ENCODE measurements around the gene DNAJB13. TPM values are rescaled to one million over a fixed set of nuclear protein-coding genes. Genes with fewer than 3 reads are reported as not detected.

The DNAJB13 gene
- polyA plus RNA-seq, 1 of the 3 experiments (the other 2 are of a cell fraction), result 0.51 TPM

- H3K4me2 ChIP-seq, result no peak overlapping the region
- no peak overlapping the region for H3K27ac ChIP-seq (ENCODE audit: low read depth in 2 of 2, low read length in 1 of 2)
- DNase-seq, result no peak
- POLR2A ChIA-PET, result no interaction called here
- no peaks in the 10 kb centered on the region for H4K20me1 ChIP-seq (ENCODE audit: insufficient read depth)
- peaks cover 4 to 35% of the 10 kb centered on the region in 2 experiments for H3K36me3 ChIP-seq (replicated peaks in 1 of 2; ENCODE audit: control insufficient read depth in 1 of 2, insufficient read depth in 2 of 2, low read length in 1 of 2)
- CTCF ChIA-PET, result interaction anchor here (1.0 kb wide), 1 partner anchor 9 kb away, joined by 3 read pairs; no protein-coding TSS in a partner anchor
- peaks cover 0 to 4% of the 10 kb centered on the region in 2 experiments; a peak in 1 of 4 replicates for H3K4me1 ChIP-seq (ENCODE audit: control insufficient read depth in 1 of 2, insufficient read depth in 2 of 2, low read depth in 1 of 2, low read length in 1 of 2)
- H3K27me3 ChIP-seq (ENCODE audit: insufficient read depth), result no peaks in the 10 kb centered on the region
- no peak overlapping the region for H3K4me3 ChIP-seq (ENCODE audit: low read depth in 2 of 2, low read length in 1 of 2)
- WGBS (ENCODE audit: low lambda C conversion rate), result 100% methylated on average over 1 of the region's 6 CpGs
- no peaks in the 10 kb centered on the region for H3K9me2 ChIP-seq
- no peaks in the 10 kb centered on the region for H3K79me2 ChIP-seq (ENCODE audit: insufficient read depth)
- H3F3A ChIP-seq (replicated peaks; ENCODE audit: insufficient read depth), result peaks cover 3% of the 10 kb centered on the region
- H3K9ac ChIP-seq, result no peak overlapping the region
- no peaks in the 10 kb centered on the region for H3K9me3 ChIP-seq
- no peak overlapping the region for H2AFZ ChIP-seq (ENCODE audit: low read depth)
- no peak for TF ChIP-seq JUND (IDR thresholded peaks at IDR 0.05)
- no peak for TF ChIP-seq GATA2 (CRISPR knock-in tag; IDR thresholded peaks at IDR 0.05)
- TF ChIP-seq GABPA (IDR thresholded peaks at IDR 0.05; ENCODE audit: low read depth), result no peak
- TF ChIP-seq MXI1 (IDR thresholded peaks at IDR 0.05; ENCODE audit: low read depth, low read length), result no peak
- no peak for TF ChIP-seq POLR2AphosphoS5 (IDR thresholded peaks at IDR 0.05; ENCODE audit: low read depth, low read length)
- TF ChIP-seq TAF1 (IDR thresholded peaks at IDR 0.05; ENCODE audit: borderline replicate concordance, low read depth, low read length), result no peak
- TF ChIP-seq TEAD4 (IDR thresholded peaks at IDR 0.05; ENCODE audit: borderline replicate concordance, insufficient read depth), result no peak
- no peak for TF ChIP-seq YY1 (IDR thresholded peaks at IDR 0.05; ENCODE audit: low read depth)
Measured at GRCh38 chr11:73975479-73975757, 24.6 kb downstream of the DNAJB13 start.

- Histone ChIP-seq H3F3A (replicated peaks; ENCODE audit: insufficient read depth) (peaks cover 3% of the 10 kb centered on the region), H4K20me1 (ENCODE audit: insufficient read depth) (no peaks in the 10 kb centered on the region), H3K9me2 (no peaks in the 10 kb centered on the region), H3K9me3 (no peaks in the 10 kb centered on the region), H3K4me3 (ENCODE audit: low read depth in 2 of 2, low read length in 1 of 2) (no peak overlapping the region), H3K27me3 (ENCODE audit: insufficient read depth) (no peaks in the 10 kb centered on the region), H3K9ac (no peak overlapping the region), H2AFZ (ENCODE audit: low read depth) (no peak overlapping the region), H3K79me2 (ENCODE audit: insufficient read depth) (peaks cover 4% of the 10 kb centered on the region; the same call in 1 of the 2 replicates), H3K27ac (ENCODE audit: low read depth in 2 of 2, low read length in 1 of 2) (no peak overlapping the region), H3K36me3 (replicated peaks in 1 of 2; ENCODE audit: control insufficient read depth in 1 of 2, insufficient read depth in 2 of 2, low read length in 1 of 2) (peaks cover 4 to 42% of the 10 kb centered on the region in 2 experiments), H3K4me2 (no peak overlapping the region), H3K4me1 (ENCODE audit: control insufficient read depth in 1 of 2, insufficient read depth in 2 of 2, low read depth in 1 of 2, low read length in 1 of 2) (peaks cover 0 to 10% of the 10 kb centered on the region in 2 experiments; a peak in 1 of 4 replicates)
- ChIA-PET POLR2A (no interaction called here), CTCF (interaction anchor here (1.3 kb wide), 1 partner anchor 13 kb away, joined by 3 read pairs; no protein-coding TSS in a partner anchor)
- no peak for TF ChIP-seq TEAD4 (IDR thresholded peaks at IDR 0.05; ENCODE audit: borderline replicate concordance, insufficient read depth)
- no peak for TF ChIP-seq GATA2 (CRISPR knock-in tag; IDR thresholded peaks at IDR 0.05)
- no peak for TF ChIP-seq JUND (IDR thresholded peaks at IDR 0.05)
- 89% methylated on average over 11 of the region's 14 CpGs for WGBS (ENCODE audit: low lambda C conversion rate)
- no peak for DNase-seq
Measured at GRCh38 chr11:73976451-73977151, 25.8 kb downstream of the DNAJB13 start.

- TF ChIP-seq TAF1 (IDR thresholded peaks at IDR 0.05; ENCODE audit: borderline replicate concordance, low read depth, low read length) (no peak), MEF2A (IDR thresholded peaks at IDR 0.05; ENCODE audit: borderline replicate concordance, low read depth) (no peak), EP300 (IDR thresholded peaks at IDR 0.05; ENCODE audit: borderline replicate concordance in 1 of 2, low read depth in 1 of 2, low read length in 1 of 2) (no peak), CTCF (IDR thresholded peaks at IDR 0.05) (no peak), NRF1 (IDR thresholded peaks at IDR 0.05; ENCODE audit: low read depth, low read length) (no peak), USF2 (IDR thresholded peaks at IDR 0.05; ENCODE audit: borderline replicate concordance, low read depth, low read length) (no peak), RXRA (IDR thresholded peaks at IDR 0.05; ENCODE audit: borderline replicate concordance, low read depth) (no peak), SMC3 (IDR thresholded peaks at IDR 0.05; ENCODE audit: low read depth, low read length) (no peak), SIN3A (IDR thresholded peaks at IDR 0.05; ENCODE audit: borderline replicate concordance, low read depth, low read length) (no peak)
- 98% methylated on average over 17 of the region's 18 CpGs for WGBS (ENCODE audit: low lambda C conversion rate)
- CTCF ChIA-PET, result interaction anchor here (0.8 to 1.5 kb wide), 2 partner anchors 13 to 46 kb away, joined by 3 to 6 read pairs; no protein-coding TSS in a partner anchor
Measured at GRCh38 chr11:73977856-73978519, 27.2 kb downstream of the DNAJB13 start.

More at GRCh38 chr11:73977856-73978519, 27.2 kb downstream of the DNAJB13 start:
- Histone ChIP-seq H4K20me1 (ENCODE audit: insufficient read depth) (no peaks in the 10 kb centered on the region), H3K79me2 (ENCODE audit: insufficient read depth) (peaks cover 8% of the 10 kb centered on the region; the same call in 1 of the 2 replicates), H3K4me2 (no peak overlapping the region), H2AFZ (ENCODE audit: low read depth) (no peak overlapping the region), H3K4me3 (ENCODE audit: low read depth in 2 of 2, low read length in 1 of 2) (no peak overlapping the region), H3K9me3 (no peaks in the 10 kb centered on the region), H3K27ac (ENCODE audit: low read depth in 2 of 2, low read length in 1 of 2) (no peak overlapping the region), H3K9me2 (no peaks in the 10 kb centered on the region), H3K27me3 (ENCODE audit: insufficient read depth) (no peaks in the 10 kb centered on the region), H3K4me1 (ENCODE audit: control insufficient read depth in 1 of 2, insufficient read depth in 2 of 2, low read depth in 1 of 2, low read length in 1 of 2) (peaks cover 0 to 14% of the 10 kb centered on the region in 2 experiments; a peak in 1 of 4 replicates), H3F3A (replicated peaks; ENCODE audit: insufficient read depth) (peaks cover 2% of the 10 kb centered on the region), H3K9ac (no peak overlapping the region), H3K36me3 (replicated peaks in 1 of 2; ENCODE audit: control insufficient read depth in 1 of 2, insufficient read depth in 2 of 2, low read length in 1 of 2) (peaks cover 4 to 42% of the 10 kb centered on the region in 2 experiments)
- POLR2A ChIA-PET, result no interaction called here
- DNase-seq, result no peak
